Tibial artery (tissue), 4 donors: ENCODE results near the gene GAS7.

Experiments used
- DNase-seq, 2 donors: peaks; one replicate each; pipeline ENCODE4 v3.0.0-alpha.2; 2019
- H3K27ac ChIP-seq, 2 donors: fragments of 200-600 bp; sonication (generic) in 1 of 2; 1 replicate in 1 of 2; 2 replicates in 1 of 2; pipeline ENCODE4 v1.5.1; 2018 to 2019; ENCODE audit warnings: mild to moderate bottlenecking in 1 of 2
- H3K27me3 ChIP-seq, 2 donors: fragments of 200-600 bp; sonication (generic) in 1 of 2; one replicate each; pipeline versions ENCODE4 v1.5.1 to v1.6.0; 2016 to 2019
- H3K36me3 ChIP-seq, 3 donors: fragments of 200-600 bp; sonication (generic) in 2 of 3; one replicate each; pipeline ENCODE4 v1.5.1; 2016 to 2019; ENCODE audit warnings: mild to moderate bottlenecking in 2 of 3
- H3K4me1 ChIP-seq, 4 donors: fragments of 200-600 bp; sonication (generic) in 2 of 4; 1 replicate in 3 of 4; 2 replicates in 1 of 4; pipeline ENCODE4 v1.5.1; 2016 to 2019
- H3K4me3 ChIP-seq, 2 donors: fragments of 200-600 bp; sonication (generic) in 1 of 2; 1 replicate in 1 of 2; 2 replicates in 1 of 2; pipeline ENCODE4 v1.5.1; 2018 to 2019; ENCODE audit warnings: mild to moderate bottlenecking in 2 of 2
- H3K9me3 ChIP-seq, 3 donors: fragments of 200-600 bp; sonication (generic) in 1 of 3; one replicate each; pipeline ENCODE4 v1.5.1; 2016 to 2019
- intact Hi-C: fragments of 100-400 bp; cut with DNase I; formaldehyde crosslinking; loops from one replicate; pipeline ENCODE4 v1.15.0; 2023; ENCODE audit warnings: low total_unique reads
- TF ChIP-seq, protein P1 (sequence below), 2 experiments: fragments of 200-600 bp in 1 of 2; fragments of 450-650 bp in 1 of 2; IDR thresholded peaks; one replicate each; pipeline ENCODE4 v1.5.1; 2017 to 2019; ENCODE audit warnings: antibody characterized with exemption in 2 of 2, mild to moderate bottlenecking in 1 of 2, moderate library complexity in 1 of 2

Gene GAS7

DNA sequence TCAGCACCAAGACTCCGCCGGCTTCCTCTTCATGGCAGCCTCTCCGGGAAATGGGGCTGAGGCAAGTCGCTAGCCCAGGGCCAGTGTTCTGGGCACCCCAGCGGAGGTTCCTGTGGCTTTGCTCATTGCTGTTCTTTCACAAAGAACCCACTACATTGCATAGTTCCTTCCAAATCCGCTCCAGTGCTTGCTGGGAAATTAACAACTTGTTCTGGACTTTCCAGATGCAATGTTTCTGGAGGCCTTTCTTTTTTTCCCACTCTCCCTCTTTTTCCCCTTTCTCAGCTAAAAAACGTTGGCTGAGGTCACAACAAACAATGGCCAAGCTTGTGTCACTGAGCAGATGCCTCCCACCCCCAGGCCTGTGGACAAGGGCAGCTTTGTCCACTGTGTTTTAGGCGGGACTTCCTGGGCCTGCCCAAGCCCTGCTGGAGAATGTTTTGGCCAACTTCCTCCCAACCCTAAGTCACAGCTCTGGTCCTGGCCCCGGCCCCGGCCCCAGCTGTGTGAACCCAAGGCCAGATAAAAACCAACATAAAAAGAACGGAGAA, 161.8 kb downstream of the GAS7 start:
- Histone ChIP-seq H3K36me3 (no peaks in the 10 kb centered on the region), H3K4me3 (peak overlapping the region; percentile 9 to 24), H3K27me3 (no peaks in the 10 kb centered on the region), H3K4me1 (no peaks in the 10 kb centered on the region), H3K27ac (peak overlapping the region in 1 of 2 donors; percentile 47), H3K9me3 (no peaks in the 10 kb centered on the region)
- intact Hi-C loops: no loop called here
- DNase-seq: peak in 1 of 2 donors; percentile 65
- TF ChIP-seq, protein P1, sequence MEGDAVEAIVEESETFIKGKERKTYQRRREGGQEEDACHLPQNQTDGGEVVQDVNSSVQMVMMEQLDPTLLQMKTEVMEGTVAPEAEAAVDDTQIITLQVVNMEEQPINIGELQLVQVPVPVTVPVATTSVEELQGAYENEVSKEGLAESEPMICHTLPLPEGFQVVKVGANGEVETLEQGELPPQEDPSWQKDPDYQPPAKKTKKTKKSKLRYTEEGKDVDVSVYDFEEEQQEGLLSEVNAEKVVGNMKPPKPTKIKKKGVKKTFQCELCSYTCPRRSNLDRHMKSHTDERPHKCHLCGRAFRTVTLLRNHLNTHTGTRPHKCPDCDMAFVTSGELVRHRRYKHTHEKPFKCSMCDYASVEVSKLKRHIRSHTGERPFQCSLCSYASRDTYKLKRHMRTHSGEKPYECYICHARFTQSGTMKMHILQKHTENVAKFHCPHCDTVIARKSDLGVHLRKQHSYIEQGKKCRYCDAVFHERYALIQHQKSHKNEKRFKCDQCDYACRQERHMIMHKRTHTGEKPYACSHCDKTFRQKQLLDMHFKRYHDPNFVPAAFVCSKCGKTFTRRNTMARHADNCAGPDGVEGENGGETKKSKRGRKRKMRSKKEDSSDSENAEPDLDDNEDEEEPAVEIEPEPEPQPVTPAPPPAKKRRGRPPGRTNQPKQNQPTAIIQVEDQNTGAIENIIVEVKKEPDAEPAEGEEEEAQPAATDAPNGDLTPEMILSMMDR (IDR thresholded peaks at IDR 0.05): no peak

DNA sequence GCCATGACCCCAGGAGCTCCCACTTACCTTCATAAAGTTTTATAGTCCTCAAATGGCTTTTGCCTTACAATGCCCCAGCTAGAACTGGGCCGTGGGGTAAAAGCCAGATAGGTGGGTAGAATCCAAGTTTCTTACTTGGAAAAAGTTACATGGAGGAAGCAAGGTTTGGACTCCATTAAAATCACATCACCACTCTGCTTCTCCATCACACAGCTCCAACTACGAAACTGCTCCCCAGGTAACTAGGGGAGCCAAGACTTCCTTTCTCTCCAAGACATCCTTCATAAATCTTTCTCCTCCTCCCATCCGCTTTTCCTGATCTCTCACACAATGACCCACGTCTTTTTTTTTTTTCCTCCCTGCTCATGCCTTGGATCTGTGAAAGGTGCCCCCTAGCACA, 162.5 kb downstream of the GAS7 start:
- Histone ChIP-seq H3K9me3 (no peaks in the 10 kb centered on the region), H3K27me3 (no peaks in the 10 kb centered on the region), H3K4me1 (no peaks in the 10 kb centered on the region), H3K27ac (peak overlapping the region in 1 of 2 donors; percentile 47), H3K4me3 (peak overlapping the region; percentile 9 to 24), H3K36me3 (no peaks in the 10 kb centered on the region)
- intact Hi-C loops: no loop called here
- TF ChIP-seq, protein P1 (IDR thresholded peaks at IDR 0.05): no peak
- DNase-seq: no peak

DNA sequence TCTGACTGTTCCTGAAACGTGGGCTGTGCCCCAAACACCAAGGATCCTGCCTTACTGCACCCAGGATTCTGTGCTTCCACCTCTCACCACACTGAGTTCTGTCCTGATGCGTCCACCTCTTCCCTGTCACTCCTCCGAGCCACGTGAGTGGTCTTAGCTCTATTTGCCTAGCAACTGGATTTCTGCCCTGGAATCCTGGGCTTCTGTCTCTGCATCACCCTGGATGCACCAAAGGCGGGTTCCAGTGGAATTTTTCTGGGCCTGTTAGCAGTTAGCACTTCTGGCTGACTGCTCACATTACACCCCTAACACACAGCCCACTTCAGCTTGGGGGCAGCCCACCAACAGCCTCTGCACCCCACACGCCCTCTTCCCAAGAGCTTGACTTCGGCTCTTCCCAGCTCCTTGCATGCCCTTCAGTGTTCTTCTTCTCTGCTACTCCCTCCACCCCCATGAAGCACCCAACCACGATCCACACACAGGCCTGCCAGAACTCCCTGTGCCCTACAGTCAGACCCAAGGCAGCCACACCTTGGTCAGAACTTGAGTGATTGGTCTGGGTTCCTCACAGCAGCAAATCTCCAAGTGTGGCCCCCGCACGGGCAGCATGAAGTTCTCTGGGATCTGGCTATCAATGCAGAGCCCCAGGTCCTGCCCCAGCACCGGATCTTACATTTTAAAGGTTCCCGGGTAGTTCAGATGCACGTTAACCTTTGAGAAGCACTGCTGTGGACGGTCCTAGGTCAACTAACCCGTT, 163.5 kb downstream of the GAS7 start:
- no peak for DNase-seq

DNA sequence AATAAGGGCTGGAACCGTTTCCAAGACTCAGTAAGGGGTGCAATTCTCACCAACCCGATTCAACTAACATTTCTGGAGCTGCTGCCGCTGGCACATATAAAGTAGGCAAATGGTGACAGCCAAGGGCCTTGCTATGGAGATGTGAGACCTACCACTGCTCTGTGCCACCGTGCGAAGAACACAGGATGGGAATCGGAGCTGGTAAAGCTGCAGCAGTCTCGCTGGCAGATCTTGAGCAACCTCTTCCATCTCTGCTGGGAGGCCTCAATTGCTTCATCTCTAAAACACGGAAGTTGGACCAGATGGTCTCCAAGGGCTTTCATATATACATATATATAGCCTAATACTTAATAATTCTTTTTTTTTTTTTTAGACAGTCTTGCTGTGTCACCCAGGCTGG, 164.4 kb downstream of the GAS7 start:
- Histone ChIP-seq H3K27ac (peak overlapping the region in 1 of 2 donors; percentile 12), H3K36me3 (no peaks in the 10 kb centered on the region), H3K9me3 (no peaks in the 10 kb centered on the region), H3K4me1 (no peaks in the 10 kb centered on the region), H3K27me3 (no peaks in the 10 kb centered on the region), H3K4me3 (no peak overlapping the region)
- TF ChIP-seq, protein P1 (IDR thresholded peaks at IDR 0.05): no peak
- intact Hi-C loops: no loop called here
- peak in 1 of 2 donors; percentile 60 for DNase-seq

More for the DNA sequence above, 163.5 kb downstream of the GAS7 start:
- TF ChIP-seq, protein P1 (IDR thresholded peaks at IDR 0.05): no peak
- Histone ChIP-seq H3K36me3 (no peaks in the 10 kb centered on the region), H3K4me1 (no peaks in the 10 kb centered on the region), H3K27me3 (no peaks in the 10 kb centered on the region), H3K4me3 (no peak overlapping the region), H3K27ac (peak overlapping the region in 1 of 2 donors; percentile 12), H3K9me3 (no peaks in the 10 kb centered on the region)
- intact Hi-C loops: no loop called here

DNA sequence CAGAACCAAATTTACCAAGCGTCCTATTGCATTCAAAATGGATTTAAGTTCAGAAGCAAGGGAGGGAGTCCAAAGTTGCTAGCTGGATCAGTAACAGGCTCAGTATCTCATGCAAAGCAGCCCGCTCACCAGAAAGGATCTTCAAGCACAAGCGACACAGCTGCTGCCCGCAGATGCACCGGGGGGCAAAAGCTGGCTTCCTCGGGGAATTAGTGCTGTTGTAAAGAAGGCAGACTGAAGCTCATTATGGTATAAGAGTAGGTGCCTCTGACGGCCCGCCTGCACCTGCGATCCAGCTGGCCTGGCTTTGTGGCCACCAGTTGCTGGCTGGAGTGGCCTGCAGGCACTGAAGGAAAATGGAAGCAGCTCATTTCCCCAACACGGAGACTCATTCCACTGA, 165.0 kb downstream of the GAS7 start:
- DNase-seq: no peak
- TF ChIP-seq, protein P1 (IDR thresholded peaks at IDR 0.05): no peak
- Histone ChIP-seq H3K9me3 (no peaks in the 10 kb centered on the region), H3K27ac (no peak overlapping the region), H3K4me3 (no peak overlapping the region), H3K36me3 (no peaks in the 10 kb centered on the region), H3K27me3 (no peaks in the 10 kb centered on the region), H3K4me1 (no peaks in the 10 kb centered on the region)
- intact Hi-C loops: no loop called here
